Osteocyte (in vitro differentiated cells): ENCODE results near the gene OXSR1. TPM values are rescaled to one million over a fixed set of nuclear protein-coding genes. Genes with fewer than 3 reads are reported as not detected.
A peak's percentile ranks its signal among the peaks of the same experiment; 100 is the strongest.

Experiments
- DNase-seq: peaks from one replicate; pipeline ENCODE4 v3.0.0; 2021; ENCODE audit warnings: mixed read lengths; ENCODE audit not compliant: unreplicated experiment; ENCODE audit errors: extremely low spot score
- H3K27ac Mint-ChIP-seq: one replicate; pipeline ENCODE4 v1.8.0; 2021; ENCODE audit warnings: mild to moderate bottlenecking, mixed read lengths; ENCODE audit not compliant: unreplicated experiment
- H3K27me3 Mint-ChIP-seq: one replicate; pipeline ENCODE4 v1.8.0; 2021; ENCODE audit warnings: mixed read lengths; ENCODE audit not compliant: unreplicated experiment
- H3K36me3 Mint-ChIP-seq: one replicate; pipeline ENCODE4 v1.8.0; 2021; ENCODE audit warnings: mixed read lengths; ENCODE audit not compliant: unreplicated experiment
- H3K4me1 Mint-ChIP-seq: one replicate; pipeline ENCODE4 v1.8.0; 2021; ENCODE audit warnings: mixed read lengths; ENCODE audit not compliant: unreplicated experiment
- H3K4me3 Mint-ChIP-seq: one replicate; pipeline ENCODE4 v1.8.0; 2021; ENCODE audit warnings: mild to moderate bottlenecking, moderate library complexity, mixed read lengths; ENCODE audit not compliant: unreplicated experiment
- H3K9me3 Mint-ChIP-seq: one replicate; pipeline ENCODE4 v1.8.0; 2021; ENCODE audit warnings: mixed read lengths; ENCODE audit not compliant: unreplicated experiment
- total RNA-seq: library from RNA; stranded (reverse); gene quantifications from 2 replicates; pipeline ENCODE4 v1.2.1, GENCODE V29; 2021
- TF ChIP-seq, protein P1 (sequence below): fragments of 200-600 bp; sonication (generic); IDR thresholded peaks from 2 replicates; pipeline ENCODE4 v1.5.0; 2021; ENCODE audit warnings: antibody characterized with exemption, mild to moderate bottlenecking, moderate library complexity

Gene OXSR1
- total RNA-seq, 1 donor from 2014 or later, result 57.8 TPM

DNA sequence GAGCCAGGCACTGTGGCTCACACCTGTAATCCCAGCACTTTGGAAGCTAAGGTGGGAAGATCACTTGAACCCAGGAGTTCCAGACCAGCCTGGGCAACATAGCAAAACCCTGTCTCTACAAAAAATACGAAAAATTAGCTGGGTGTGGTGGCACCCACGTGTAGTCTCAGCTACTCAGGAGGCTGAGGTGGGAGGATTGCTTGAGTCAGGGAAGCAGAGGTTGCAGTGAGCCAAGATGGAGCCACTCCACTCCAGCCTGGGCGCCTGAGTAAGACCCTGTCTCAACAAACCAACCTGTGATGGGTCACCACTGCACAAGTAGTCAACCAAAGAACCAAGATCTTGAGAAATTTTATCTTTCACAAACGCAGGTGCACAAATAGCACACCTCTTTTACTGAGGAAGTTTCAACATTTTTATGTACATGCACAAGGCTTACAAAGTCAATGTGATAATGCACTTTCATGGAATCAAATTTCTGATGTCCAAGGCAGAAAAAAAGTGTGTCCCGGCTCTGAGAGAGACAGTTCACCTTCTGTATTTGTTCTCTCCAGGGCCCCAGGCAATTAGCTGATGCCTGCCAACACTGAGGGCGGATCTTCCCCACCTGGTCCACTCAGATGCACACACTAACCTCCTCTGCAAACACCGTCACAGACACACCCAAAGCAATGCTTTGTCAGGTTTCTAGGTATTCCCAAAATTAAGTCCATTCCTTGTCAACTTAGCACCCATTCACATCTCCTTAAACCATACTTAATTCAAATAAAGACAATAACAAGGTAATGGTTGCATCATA is 40.8 kb upstream of the OXSR1 start:
- H3K4me1 Mint-ChIP-seq, result no peaks in the 10 kb centered on the region
- TF ChIP-seq, protein P1, sequence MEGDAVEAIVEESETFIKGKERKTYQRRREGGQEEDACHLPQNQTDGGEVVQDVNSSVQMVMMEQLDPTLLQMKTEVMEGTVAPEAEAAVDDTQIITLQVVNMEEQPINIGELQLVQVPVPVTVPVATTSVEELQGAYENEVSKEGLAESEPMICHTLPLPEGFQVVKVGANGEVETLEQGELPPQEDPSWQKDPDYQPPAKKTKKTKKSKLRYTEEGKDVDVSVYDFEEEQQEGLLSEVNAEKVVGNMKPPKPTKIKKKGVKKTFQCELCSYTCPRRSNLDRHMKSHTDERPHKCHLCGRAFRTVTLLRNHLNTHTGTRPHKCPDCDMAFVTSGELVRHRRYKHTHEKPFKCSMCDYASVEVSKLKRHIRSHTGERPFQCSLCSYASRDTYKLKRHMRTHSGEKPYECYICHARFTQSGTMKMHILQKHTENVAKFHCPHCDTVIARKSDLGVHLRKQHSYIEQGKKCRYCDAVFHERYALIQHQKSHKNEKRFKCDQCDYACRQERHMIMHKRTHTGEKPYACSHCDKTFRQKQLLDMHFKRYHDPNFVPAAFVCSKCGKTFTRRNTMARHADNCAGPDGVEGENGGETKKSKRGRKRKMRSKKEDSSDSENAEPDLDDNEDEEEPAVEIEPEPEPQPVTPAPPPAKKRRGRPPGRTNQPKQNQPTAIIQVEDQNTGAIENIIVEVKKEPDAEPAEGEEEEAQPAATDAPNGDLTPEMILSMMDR, result no peak
- no peaks in the 10 kb centered on the region for H3K9me3 Mint-ChIP-seq
- peak; percentile 53 for DNase-seq
- peaks cover 38% of the 10 kb centered on the region for H3K36me3 Mint-ChIP-seq
- H3K27me3 Mint-ChIP-seq, result no peaks in the 10 kb centered on the region
- H3K27ac Mint-ChIP-seq, result no peak overlapping the region
- H3K4me3 Mint-ChIP-seq, result no peak overlapping the region

DNA sequence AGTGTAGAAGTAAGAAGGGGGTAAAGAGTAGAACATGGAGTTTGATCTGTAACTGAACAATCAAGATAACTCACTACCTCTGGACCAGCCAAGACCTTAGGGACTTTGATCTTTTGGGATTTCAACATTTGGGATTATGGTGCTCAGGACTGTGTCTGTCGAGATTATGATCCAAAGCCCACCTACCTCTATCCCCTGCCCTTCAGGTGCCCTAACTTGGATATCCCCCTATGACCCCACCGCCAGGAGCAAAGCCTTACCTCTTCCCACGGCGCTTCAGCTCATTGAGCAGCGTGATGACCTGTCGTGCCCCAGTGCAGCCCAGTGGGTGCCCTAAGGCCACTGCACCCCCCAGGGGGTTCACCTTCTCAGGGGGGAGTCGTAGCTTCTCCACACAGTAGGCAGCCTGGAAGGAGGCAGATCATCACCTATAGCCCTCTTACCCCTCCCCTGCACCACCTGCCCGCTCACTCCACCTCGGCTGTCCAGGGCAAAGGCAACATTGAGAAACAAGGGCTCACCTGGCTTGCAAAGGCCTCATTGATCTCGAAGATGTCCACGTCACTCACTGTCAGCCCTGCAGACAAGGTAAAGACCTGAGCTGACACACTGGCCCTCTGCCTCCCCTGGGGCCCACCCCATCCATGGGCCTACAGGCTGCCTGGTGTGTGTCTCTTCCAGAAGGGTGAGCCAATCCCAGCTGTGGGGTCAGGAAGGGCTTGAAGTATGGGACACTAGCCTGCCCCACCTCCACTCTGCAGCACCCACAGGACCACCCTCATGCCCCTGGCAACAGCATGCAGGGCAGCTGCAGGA is 39.8 kb upstream of the OXSR1 start:
- TF ChIP-seq, protein P1, result no peak
- H3K27ac Mint-ChIP-seq, result no peak overlapping the region
- H3K4me3 Mint-ChIP-seq, result no peak overlapping the region
- H3K27me3 Mint-ChIP-seq, result no peaks in the 10 kb centered on the region
- peaks cover 43% of the 10 kb centered on the region for H3K36me3 Mint-ChIP-seq
- peak; percentile 76 for DNase-seq
- no peaks in the 10 kb centered on the region for H3K9me3 Mint-ChIP-seq
- H3K4me1 Mint-ChIP-seq, result no peaks in the 10 kb centered on the region

DNA sequence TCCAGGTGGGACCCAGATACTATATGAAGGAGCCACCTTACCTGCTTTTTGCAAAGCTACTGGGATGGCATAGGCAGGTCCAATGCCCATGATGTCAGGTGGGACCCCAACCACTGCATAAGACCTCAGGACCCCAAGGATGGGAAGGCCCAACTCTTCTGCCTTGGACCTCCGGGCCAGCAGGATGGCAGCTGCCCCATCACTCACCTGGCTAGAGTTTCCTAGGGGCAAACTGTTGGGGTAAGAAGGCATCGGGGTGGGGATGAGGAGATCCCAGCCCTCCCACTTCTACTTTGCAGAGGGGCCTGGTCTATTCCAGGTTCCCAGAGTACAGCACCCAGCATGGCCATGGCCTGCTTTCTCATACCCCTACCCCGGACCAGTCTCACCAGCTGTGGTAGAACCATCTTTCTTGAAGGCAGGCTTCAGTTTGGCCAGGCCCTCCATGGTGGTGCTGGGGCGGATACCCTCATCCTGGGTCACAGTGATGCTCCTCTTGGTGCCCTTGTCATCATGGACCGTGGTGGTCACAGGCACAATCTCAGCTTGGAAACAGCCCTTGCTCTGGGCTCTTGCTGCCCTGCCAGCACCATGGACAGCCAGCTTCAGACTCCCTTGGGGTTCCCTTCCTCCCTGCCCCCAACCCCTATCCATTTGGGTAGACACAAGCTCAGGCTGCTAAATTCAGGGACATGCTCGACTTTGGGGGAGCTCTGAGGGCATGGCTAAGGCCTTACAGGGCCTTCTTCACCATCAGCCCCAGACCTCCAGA is 39.0 kb upstream of the OXSR1 start:
- H3K27me3 Mint-ChIP-seq, result no peaks in the 10 kb centered on the region
- no peak overlapping the region for H3K4me3 Mint-ChIP-seq
- TF ChIP-seq, protein P1, result no peak
- peaks cover 44% of the 10 kb centered on the region for H3K36me3 Mint-ChIP-seq
- H3K4me1 Mint-ChIP-seq, result no peaks in the 10 kb centered on the region
- H3K27ac Mint-ChIP-seq, result no peak overlapping the region
- H3K9me3 Mint-ChIP-seq, result no peaks in the 10 kb centered on the region
- peak; percentile 69 for DNase-seq

DNA sequence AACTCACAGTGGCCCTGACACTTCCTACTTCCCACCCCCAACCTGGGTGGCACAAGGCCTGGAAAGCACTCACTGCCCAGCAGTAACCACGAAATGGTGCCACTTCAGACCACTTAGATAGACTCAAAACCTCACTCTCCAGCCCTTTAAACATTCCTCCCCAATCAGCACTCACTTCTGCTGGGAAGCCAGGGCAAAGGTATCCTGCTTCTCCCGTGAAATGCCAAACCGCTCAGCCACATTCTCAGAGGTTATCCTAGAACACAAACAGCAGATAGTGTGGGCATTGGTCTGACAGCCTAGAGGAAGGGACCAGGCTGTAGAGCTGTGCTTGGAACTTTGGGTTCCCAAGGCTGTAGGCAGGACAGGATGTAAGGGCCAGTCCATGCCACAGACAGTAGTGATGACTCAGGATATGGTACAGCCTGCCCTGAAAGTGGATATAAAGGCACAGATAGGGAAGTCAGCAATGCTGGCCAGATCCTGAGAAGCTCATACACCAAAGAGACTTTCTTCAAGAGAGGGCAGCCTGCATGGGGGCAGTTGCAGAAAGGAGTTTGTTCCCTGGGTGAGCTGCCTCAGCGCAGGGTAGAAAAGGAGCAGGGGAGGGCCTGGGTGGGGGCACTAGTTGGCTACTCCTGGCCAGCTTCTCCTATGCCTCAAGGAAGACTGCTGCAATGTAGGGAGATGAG is 37.6 kb upstream of the OXSR1 start:
- peak; percentile 54 for DNase-seq
- Mint-ChIP-seq H3K9me3 (no peaks in the 10 kb centered on the region), H3K4me1 (no peaks in the 10 kb centered on the region), H3K27ac (no peak overlapping the region), H3K36me3 (peaks cover 40% of the 10 kb centered on the region), H3K4me3 (no peak overlapping the region), H3K27me3 (no peaks in the 10 kb centered on the region)
- TF ChIP-seq, protein P1, result no peak
